GM21786 (cell line): Measurements from ENCODE around the gene NOX5.
A peak's percentile ranks its signal among the peaks of the same experiment; 100 is the strongest.

Experiments
- ATAC-seq: cut with Tn5 transposase; IDR thresholded peaks from one replicate; pipeline ENCODE4 v1.9.1; 2021; ENCODE audit not compliant: unreplicated experiment

The NOX5 gene

DNA sequence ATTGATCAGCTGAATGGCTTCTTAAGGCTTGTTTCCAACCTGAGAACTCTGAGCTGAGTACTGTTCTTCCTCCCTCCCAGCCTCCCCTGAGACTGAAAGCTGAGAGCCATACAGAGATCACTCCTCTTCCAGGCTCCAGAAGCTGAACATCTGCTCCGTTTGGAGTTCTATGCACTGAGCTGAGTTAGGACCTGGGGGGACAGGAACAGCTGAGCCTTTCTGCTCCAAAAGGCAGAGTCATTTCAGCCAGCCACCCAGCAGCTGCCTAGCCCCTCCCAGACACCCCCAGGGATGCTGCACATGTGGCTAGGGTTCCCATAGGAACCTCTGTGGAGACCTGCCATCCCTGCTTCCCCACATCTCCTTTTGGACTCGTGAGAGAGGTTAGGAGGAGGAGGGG is 81.7 kb downstream of the NOX5 start:
- no peak for ATAC-seq

DNA sequence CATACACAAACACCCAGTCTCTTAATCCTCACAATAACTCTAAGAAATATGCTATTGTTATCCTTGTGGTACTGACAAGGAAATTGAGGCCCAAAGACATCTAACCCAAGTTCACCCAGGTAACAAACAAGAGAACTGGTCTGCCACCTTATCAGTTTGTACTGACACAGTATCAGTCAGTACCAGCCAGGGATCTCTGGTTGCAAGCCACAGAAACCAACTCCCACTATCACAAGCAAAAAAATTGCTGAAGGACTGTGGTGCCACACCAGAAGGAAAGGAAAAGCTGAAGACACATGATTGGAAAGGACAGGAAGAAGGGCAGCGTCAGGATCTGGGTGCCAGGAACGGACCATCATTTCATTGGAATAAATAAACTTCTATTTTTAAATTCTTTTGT is 82.1 kb downstream of the NOX5 start:
- no peak for ATAC-seq

DNA sequence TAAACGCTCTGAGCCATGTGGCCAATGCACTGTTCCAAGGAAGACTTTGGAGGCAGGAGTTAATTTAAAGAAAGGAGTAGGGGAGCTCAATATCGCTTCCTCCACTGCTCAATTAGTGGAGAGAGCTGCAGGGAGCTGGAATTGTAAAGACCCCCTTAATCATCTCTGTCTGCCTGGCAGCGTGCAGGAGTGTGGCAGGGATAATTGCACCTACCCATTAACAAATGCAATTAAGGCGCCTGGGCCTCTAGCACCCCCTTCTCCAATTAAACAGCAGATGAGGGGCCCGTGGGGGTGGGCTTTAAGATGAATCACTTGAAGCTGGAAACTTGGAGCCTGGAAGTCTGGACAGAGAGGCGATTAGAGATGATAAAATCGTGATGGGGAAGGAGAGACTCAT is 84.3 kb downstream of the NOX5 start:
- ATAC-seq, result no peak

DNA sequence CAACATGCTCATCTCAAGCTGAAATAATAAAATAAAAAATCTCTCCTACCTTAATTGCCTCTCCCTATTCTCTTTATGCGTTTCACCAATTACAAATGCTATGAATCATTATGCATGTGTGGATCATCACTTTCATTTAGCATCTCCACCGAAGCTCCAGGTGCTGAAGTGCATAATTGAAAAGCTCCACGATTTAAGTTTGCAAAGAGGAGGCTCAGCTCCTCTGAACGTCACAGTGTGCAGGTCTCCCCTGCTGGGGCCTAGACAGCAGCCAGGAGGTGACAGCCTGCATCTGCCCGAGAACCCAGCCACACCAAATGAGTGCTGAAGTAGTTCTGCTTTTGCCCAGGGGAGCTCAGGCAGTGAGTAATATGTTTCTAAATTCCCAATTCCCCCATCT is 85.4 kb downstream of the NOX5 start:
- ATAC-seq, result no peak

DNA sequence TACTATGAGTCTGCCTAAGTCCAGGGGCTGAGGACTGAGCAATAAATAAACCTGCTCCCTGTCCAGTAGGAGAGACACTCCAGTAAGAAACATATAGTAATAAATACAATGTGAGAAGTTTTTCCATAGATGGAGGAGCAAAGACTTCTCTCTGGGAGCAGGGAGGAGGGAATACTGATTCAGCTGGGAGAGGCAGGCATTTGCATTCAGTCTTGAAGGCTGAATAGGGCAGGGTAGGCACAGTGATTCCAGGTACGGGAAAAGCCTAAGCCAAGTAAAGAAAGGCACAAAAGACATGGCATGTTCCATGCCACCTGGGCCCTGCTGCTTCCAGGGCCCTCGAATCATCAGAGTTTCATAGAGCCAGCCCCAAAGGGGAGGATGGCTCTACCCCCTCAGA is 86.3 kb downstream of the NOX5 start:
- ATAC-seq, result no peak

DNA sequence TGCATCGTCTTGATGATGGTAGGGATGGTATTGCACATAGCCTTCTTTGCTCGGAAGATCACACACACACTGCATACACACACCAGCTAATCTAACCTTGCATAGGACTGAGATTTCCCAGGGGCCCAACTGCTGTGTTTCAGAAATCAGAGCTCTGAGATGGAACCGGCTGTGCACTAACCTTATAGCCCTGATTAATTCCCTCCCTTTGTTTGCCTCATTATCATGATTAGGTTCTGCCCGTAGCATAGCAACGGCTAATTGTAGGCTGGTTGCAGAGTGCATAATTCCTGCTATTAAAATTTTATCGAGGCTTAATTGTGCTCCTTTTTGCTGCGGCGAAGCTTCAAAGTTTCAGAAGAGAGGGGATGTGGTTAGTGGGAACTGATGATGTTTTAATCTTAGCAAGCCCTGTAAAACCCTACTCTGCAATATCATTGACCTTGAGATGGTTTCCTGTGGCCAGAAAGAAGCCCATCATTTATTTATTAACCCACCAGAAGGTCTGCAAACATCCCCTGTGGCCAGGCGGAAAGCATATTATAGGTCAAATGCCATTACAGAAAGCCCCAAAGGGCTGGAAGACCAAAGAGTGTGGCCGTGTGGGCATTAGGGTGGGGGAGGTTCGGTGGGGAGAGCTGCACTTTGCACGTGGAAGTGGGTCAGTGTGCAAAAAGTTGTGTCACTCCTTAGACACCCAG is 89.7 kb downstream of the NOX5 start:
- ATAC-seq, result peak; percentile 73

DNA sequence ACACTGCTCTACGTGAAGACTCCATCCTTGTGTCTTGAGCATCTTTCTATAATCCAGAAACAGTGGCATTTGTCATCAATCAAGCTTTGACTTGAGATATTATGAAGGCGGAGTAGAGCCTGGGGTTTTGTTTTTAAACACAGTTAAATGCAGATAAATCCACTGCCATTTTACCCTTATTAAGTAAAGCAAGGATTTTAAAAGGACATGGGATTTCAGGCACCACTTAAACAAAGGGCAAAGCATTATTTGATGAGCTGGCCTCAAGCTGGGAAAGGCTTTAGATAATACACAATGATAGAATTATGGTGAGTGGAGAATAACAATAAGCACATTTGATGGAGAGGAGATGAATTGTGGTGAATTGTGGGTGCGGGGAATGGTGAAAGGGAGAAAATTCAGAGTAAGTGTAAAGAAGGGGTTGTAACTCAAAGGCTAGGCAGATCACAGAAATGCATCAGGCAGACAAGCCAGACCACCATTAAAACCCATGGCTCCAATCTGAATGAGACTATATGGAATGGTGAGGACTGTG is 91.0 kb downstream of the NOX5 start:
- no peak for ATAC-seq

DNA sequence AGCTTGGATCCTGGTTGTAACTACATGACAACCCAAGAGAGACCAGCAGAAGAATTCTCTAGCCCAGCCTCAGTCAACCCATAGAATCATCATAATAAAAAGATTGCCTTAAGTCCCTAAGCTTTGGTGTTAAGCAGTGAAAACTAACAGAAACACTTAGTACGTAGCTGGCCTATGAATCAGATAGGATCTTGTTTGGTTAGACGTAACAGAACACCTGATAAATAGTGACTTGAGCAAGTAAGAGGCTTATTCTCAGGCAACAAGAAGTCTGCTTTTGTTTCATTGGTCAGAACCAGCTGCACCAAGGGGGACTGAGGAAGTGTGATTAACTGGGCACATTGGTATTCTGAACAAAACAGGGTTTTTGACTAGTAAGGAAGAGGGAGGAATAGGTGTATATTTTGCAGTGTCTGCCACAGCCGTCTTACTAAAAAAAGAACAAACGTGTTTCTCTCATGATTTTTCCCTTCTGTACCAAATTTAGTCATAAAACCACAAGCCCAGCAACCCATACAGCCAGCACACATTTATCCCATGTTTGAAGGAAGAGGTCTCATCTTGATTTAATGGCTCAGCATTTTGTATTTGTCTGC is 92.6 kb downstream of the NOX5 start:
- no peak for ATAC-seq
